Bronchial epithelial cell (primary cell): ENCODE results near the gene OBP2A. TPM values are rescaled to one million over a fixed set of nuclear protein-coding genes. Genes with fewer than 3 reads are reported as not detected.

ENCODE experiments used
- DNase-seq: peaks from one replicate; pipeline ENCODE4 v3.0.0-alpha.2; 2010; ENCODE audit warnings: low read depth
- FAIRE-seq: peaks from 2 replicates; lab custom pipeline; 2011; peaks lifted over from hg19 to GRCh38; lab: Jason Lieb, UNC
- H3K27me3 ChIP-seq: 2 replicates; pipeline ENCODE4 v1.5.1; 2011; ENCODE audit warnings: low read length; ENCODE audit not compliant: control insufficient read depth, insufficient read depth
- H3K36me3 ChIP-seq: 2 replicates; pipeline ENCODE4 v1.5.1; 2011; ENCODE audit warnings: low read length; ENCODE audit not compliant: control insufficient read depth, insufficient read depth
- H3K4me3 ChIP-seq: 2 replicates; pipeline ENCODE4 v1.5.1; 2011; ENCODE audit warnings: mild to moderate bottlenecking, low read depth, low read length, control low read depth
- total RNA-seq: library from RNA; depleted of rRNA; stranded (reverse); fragments of >200 nt; gene quantifications from 2 replicates; pipeline ENCODE4 v1.2.1, GENCODE V29; 2014
- TF ChIP-seq, protein P1 (sequence below): IDR thresholded peaks from 2 replicates; pipeline ENCODE4 v1.5.1; 2011; ENCODE audit warnings: mild to moderate bottlenecking, moderate library complexity, low read length, control low read depth, inconsistent platforms; ENCODE audit not compliant: insufficient read depth, severe bottlenecking

OBP2A gene
- total RNA-seq, 1 donor from 2014 or later, result not detected

DNA sequence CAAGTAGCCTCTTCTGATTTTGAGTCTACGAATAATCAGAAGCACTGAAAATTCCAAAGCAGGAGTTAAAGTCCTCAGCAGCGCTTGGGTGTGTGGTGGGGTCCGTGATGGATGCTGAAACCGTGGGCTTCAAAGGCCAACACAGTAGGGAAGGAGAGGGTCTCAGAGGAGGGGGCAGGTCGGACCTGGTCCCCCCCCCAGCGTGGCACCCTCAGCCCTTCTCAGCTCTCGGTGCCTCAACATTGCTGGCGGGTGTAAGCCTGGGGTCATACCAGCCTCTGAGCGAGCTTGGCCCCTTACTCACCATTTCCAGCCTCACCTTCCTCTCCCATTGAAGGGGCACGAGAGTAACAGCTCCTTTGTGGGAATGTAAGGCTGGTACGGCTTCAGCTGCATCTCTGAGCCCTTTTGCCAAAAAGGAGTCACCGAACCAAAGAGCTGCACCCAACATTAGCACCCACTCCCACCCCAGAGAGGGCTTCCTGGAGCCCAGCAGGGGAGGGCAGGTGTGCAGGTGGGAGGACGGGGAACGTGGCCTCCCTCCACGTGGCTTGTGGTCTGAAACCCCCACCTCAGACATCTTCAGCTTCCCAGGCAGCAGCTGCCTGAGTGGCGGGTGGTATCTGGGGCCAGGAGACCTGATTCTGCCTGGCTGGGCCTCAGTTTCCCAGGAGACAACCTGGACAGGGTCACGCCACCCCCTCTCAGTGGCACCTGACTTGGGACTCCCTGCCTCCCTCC, 31.4 kb upstream of the OBP2A start:
- no peak for FAIRE-seq

DNA sequence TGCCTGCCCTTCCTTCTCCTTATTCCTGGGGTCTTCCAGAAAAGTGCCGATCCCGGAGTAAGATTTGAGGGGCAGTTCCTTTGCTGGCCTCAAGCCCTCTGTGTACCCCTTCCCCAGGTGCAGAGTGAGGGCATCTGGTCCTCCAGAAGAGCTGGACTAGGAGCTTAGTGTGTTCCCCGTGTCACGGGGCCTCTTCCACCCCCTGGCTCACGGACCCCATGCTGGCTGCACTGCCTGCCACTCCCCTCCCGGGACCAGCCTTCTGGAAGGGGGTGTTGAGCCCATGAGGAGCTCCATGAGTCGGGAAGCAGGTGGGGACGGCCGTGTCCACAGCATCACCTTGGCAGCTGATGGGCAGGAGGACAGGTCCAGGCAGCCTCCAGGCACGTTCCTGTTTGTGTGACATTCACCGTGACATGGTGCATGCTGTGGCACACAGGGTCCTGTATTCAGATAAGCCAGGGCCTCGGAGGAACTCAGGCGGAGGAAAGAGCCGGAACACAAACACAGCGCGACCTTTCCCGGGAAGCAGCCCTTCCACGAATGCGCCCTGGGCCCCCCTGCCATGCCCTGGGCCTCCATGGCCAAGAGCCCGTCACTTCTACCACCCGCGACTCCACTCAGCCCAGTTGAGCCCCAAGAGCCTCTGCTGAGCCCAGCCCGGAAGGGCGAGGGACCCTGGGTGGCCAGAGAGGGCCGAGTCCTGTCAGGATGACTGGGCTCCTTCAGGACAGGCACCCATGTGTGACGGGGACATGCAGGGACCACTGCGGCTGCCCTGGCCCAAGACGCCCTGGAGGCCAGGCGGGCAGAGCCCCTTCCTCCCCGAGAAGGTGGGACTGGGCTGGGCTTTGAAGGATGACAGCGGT, 30.6 kb upstream of the OBP2A start:
- TF ChIP-seq, protein P1, sequence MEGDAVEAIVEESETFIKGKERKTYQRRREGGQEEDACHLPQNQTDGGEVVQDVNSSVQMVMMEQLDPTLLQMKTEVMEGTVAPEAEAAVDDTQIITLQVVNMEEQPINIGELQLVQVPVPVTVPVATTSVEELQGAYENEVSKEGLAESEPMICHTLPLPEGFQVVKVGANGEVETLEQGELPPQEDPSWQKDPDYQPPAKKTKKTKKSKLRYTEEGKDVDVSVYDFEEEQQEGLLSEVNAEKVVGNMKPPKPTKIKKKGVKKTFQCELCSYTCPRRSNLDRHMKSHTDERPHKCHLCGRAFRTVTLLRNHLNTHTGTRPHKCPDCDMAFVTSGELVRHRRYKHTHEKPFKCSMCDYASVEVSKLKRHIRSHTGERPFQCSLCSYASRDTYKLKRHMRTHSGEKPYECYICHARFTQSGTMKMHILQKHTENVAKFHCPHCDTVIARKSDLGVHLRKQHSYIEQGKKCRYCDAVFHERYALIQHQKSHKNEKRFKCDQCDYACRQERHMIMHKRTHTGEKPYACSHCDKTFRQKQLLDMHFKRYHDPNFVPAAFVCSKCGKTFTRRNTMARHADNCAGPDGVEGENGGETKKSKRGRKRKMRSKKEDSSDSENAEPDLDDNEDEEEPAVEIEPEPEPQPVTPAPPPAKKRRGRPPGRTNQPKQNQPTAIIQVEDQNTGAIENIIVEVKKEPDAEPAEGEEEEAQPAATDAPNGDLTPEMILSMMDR, result no peak
- FAIRE-seq (no peak), DNase-seq (no peak)
- Histone ChIP-seq H3K4me3 (no peak overlapping the region), H3K36me3 (no peaks in the 10 kb centered on the region), H3K27me3 (no peaks in the 10 kb centered on the region)

More for the DNA sequence above, 31.4 kb upstream of the OBP2A start:
- no peak overlapping the region for H3K4me3 ChIP-seq
- H3K27me3 ChIP-seq, result no peaks in the 10 kb centered on the region
- no peak for DNase-seq
- no peaks in the 10 kb centered on the region for H3K36me3 ChIP-seq
- TF ChIP-seq, protein P1, result no peak

DNA sequence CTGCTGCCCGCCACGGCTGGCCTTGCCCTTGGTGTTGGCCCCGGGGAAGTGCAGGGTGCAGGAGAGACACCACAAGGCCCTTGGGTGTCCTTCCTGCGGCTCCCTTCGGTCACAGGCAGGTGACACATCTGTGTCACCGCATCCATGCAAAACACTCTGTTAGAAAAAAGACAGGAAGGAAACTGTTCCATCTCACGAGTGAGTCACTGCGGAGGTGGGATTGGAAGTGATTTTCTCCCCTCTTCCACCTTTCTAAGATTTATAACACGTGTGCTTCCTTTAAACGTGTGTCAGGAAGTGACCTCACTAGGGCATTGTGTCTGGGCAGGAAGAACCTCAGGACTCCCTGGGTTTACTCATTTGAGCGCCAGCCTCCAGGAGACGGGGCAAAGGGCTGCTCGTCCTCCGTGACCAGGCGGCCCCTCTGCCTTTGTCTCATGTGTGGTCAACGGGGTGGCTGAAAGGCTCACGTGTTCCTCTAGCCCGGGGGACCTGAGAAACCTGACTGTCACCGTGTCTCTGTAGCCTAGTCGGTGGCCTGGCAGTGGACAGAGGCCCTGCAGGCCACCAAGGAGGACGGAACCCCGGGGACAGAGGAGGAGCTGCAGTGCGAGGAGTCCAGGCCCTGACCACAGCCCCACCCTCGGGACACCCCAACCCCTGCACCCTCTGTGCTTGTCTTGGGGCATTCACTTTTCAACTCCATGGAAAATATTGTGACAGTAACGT, 29.6 kb upstream of the OBP2A start:
- no peak for FAIRE-seq
- TF ChIP-seq, protein P1, result no peak
- H3K4me3 ChIP-seq, result no peak overlapping the region
- no peak for DNase-seq
- no peaks in the 10 kb centered on the region for H3K36me3 ChIP-seq
- no peaks in the 10 kb centered on the region for H3K27me3 ChIP-seq

DNA sequence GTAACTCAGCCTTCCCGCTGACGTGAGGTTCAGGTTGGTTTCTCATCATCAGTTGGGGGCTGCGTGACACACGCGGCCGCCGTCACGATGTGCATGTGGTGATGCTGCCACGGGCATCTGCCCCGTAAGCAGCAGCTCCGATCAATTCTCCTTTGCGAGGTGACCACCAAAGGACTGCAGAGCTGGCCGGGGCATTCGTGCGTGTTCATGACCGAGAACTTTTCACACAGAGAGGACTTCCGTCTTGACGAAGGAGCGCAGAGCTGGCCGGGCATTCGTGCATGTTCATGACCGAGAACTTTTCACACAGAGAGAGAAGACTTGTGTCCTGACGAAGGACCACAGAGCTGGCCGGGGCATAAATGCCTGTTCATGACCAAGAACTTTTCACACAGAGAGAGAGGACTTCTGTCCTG, 28.5 kb upstream of the OBP2A start:
- Histone ChIP-seq H3K4me3 (no peak overlapping the region), H3K27me3 (no peaks in the 10 kb centered on the region), H3K36me3 (no peaks in the 10 kb centered on the region)
- FAIRE-seq, result no peak
- DNase-seq, result no peak
- TF ChIP-seq, protein P1, result no peak

DNA sequence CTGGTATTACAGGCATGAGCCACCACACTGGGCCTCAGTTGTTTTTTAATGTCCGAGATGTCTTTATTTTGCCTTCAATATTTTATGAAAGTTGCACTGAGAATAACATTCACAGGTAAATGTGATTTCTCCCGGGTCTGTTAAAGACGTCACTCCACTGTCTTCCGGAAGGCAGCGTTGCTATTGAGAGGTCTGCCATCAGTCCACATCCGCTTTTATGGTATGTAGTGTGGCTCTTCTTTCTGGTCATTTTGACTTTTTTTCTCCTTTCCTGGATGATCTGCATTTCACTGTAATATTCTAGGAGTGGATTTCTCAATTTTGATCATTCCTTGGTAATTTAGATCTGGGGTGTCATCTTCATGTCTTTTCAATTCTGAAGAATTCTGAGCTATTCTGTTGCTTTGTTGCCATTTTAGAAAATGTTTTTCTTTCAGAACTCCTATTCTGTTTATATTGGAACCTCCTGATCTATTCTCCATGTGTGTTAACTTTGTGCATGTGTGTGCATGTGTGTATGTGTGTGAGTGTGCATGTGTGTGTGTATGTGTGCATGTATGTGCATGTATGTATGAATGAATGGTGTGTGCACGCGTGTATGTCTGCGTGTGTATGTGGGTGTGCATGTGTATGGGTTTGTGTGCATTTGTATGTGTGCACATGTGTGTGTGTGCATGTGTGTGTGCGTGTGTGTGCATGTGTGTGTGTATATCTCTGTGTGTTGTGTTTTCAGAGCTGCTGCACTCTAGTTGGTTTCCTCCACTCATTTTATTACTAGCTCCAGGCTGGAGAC, 26.6 kb upstream of the OBP2A start:
- Histone ChIP-seq H3K36me3 (no peaks in the 10 kb centered on the region), H3K27me3 (no peaks in the 10 kb centered on the region), H3K4me3 (no peak overlapping the region)
- no peak for DNase-seq
- TF ChIP-seq, protein P1, result no peak
- peak; percentile 36 for FAIRE-seq
